Measurements from ENCODE around the gene SHQ1. TPM values are rescaled to one million over a fixed set of nuclear protein-coding genes. Genes with fewer than 3 reads are reported as not detected.

SHQ1 gene
- polyA plus RNA-seq, 4 donors = 20.9 to 26.0 (median 23.8) TPM

GRCh38 chr3:72855001-72855400 lies 6.8 kb upstream of the SHQ1 start:
- DNase-seq (ENCODE audit: low read depth in 4 of 4, low spot score in 3 of 4) = no peak

DNA sequence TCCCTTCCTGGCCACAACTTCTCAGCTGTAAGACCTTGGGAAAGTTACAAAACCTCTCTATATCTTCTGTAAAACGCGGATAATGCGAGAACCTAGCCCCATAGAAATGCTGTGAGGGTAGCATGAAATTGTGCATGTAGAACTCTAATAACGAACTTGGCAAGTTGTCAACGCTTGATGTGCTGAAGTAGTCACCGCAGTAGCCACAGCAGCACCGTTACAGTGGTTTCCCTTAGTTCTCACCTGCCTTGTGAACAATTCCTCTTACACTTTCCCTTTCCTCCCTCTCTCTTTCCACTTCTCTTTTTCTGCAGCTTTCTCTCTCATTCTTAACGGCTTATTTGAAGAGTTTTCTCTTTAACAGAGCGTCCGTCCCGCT lies 447 bp upstream of the SHQ1 start:
- DNase-seq (ENCODE audit: low read depth in 4 of 4, low spot score in 3 of 4) = no peak

DNA sequence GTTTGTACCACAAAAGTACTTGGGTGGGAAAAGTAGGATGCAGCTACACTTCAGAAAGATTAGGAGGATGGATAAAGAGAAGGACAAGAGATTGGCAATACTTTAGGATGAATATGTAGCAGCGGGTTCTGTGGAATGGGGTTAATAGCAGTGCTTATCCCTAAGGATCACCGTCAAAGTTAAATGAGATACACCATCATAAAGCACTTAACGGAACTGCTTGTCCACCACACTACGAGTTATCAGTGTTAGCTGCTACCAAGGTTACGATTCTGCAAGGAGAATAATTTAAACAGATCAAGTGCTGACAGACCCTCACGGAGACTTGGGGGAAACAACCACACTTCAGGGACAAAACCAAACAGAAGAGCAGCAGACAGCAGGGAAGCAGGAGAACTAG lies 963 bp downstream of the SHQ1 start:
- DNase-seq (ENCODE audit: low read depth in 4 of 4, low spot score in 3 of 4) = no peak

DNA sequence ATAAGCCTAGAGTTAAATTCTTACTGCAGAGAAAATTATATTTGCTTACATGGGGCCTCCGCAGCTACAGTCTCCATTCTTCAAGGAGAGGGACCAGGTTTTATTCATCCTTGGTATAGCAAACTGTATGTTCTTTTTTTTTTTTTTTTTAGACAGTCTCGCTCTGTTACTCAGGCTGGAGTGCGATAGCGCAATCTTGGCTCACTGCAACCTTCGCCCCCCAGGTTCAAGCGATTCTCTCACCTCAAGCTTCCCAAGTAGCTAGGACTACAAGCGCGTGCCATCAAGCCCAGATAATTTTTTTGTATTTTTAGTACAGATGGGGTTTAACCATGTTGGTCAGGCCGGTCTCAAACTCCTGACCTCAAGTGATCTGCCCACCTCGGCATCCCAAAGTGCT lies 2.1 kb downstream of the SHQ1 start:
- DNase-seq (ENCODE audit: low read depth in 4 of 4, low spot score in 3 of 4) = no peak

- no peak for DNase-seq (ENCODE audit: low read depth in 4 of 4, low spot score in 3 of 4)
Observed at GRCh38 chr3:72844436-72844993, 3.7 kb downstream of the SHQ1 start.

GRCh38 chr3:72839057-72839456 lies 9.2 kb downstream of the SHQ1 start:
- no peak for DNase-seq (ENCODE audit: low read depth in 4 of 4, low spot score in 3 of 4)

DNA sequence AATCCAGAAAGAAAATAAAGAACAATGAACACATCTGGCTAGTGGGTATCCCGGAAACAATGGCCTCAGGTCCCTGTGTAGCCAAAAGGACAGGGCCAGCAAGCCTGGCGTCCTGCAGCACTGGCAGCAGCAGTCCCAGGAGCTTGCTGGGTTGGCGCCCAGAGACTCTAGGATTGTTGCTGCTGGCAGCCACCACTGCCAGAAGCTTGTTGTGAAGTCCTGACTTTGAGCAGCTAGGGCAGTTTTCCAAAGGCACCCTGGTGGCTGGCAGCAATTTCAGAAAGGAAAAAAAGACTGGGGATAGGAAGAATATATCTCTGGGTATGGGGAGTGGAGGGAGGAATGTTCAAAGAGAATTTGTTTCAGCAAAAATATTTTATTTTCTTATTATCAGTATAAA lies 11.3 kb downstream of the SHQ1 start:
- DNase-seq (ENCODE audit: low read depth in 4 of 4, low spot score in 3 of 4) = no peak

- no peak for DNase-seq (ENCODE audit: low read depth in 4 of 4, low spot score in 3 of 4)
Observed at GRCh38 chr3:72836416-72836815, 11.8 kb downstream of the SHQ1 start.

DNA sequence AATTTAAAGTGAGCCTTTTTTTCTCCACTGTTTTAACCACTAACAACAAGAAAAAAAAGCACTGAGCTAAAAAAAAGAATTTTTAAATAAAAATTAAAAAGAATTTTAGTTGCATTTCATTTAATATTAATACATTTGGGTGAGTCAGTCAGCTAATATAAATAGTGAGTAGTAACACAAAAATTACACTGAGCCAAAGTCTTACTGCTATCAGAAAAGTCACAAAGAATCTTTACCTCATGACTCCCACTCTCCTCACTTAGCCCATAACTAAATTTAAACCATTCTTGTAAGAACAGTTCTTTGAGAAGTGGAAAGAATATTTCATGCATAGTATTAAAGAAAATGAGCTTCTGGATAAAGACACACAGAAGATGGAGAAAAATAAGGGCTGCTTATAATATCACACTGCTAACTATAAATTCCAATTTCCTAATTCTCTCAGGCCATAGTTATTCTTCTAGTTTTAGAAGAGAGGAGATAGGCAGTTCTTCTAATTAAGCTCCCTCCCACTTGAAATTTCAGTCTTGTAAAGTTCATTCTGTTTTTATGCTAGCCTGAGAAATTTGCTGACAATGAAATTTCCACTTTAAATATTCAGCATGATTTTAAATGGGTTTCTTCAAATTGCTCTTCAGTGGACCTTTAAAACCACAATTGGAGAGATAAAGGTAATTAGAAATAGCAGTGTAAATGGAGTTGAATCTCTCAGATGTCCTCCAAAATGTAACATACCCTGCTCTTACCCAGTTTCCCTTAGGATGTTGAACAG lies 17.6 kb downstream of the SHQ1 start:
- DNase-seq (ENCODE audit: low read depth in 4 of 4, low spot score in 3 of 4) = no peak

DNA sequence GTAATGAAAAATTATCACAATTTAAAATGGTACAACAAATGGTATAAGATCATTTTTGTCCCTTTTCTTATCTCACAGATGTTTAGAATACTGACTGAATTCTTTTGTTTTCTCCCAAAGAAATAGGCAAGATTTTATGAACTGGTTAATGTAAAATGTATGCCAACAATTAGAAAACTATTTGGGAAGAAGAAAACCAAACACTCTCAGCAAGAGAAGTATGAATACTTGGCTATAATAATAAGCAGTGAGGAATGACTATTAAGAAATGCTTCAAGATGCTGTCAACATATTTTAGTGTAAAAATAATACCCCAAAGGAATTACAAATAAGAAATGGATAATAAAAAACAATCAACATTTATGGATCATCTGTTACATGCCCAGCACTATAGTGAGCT lies 18.5 kb downstream of the SHQ1 start:
- no peak for DNase-seq (ENCODE audit: low read depth in 4 of 4, low spot score in 3 of 4)

- no peak for DNase-seq (ENCODE audit: low read depth in 4 of 4, low spot score in 3 of 4)
Observed at GRCh38 chr3:72821161-72821781, 27.0 kb downstream of the SHQ1 start.

- DNase-seq (ENCODE audit: low read depth in 4 of 4, low spot score in 3 of 4) = peak in 3 of 4 donors; percentile 43 to 63 (median 52)
Observed at GRCh38 chr3:72820415-72820814, 27.8 kb downstream of the SHQ1 start.

DNA sequence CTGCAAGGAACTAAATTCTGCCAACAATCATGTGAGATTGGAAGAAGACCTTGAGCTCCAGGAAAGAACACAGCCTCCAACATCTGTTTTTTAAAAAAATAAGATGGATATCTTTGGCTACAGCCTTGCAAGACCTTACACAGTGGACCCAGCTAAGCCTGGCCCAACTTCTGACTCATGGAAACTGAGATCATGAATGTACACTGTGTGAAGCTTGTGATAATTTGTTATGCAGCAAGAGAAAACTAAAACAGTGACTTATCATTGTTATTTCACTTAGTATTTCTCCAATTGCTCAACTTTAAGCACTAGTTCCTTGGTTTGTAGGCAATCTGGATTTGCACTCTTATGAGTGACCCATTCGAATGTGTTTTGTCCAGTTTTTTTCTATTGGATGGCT lies 29.3 kb downstream of the SHQ1 start:
- no peak for DNase-seq (ENCODE audit: low read depth in 4 of 4, low spot score in 3 of 4)

DNA sequence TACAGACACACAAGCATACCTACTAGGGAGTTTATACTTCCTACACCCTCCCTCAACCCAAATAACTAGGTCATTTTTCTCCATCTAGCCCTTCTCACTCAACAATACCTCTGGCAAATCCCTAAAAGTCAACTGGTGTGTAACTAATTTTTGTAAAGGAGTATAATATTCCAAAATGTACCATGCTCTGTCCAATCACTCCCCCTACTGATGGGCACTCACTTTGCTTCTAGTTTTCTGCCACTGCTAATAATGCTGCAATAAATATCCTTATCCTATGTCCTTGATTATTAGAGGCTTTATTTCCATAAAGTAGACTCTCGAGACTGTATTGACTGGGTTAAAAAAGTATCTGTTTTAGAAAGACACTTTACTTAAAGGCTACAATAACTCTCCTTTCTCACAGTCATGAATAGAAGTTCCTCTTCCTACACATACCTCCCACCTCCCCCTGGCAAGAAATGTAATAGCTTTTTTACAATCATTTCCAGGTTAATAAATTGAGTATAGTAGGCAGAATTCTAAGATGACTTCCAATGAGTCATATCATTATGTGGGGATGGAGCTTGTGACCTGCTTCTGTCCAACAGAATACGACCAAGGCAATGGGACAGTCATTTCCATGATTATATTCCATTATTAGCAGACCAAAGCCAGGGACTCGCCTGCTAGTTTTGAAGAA lies 30.0 kb downstream of the SHQ1 start:
- DNase-seq (ENCODE audit: low read depth in 4 of 4, low spot score in 3 of 4) = no peak

GRCh38 chr3:72816862-72817355 lies 31.3 kb downstream of the SHQ1 start:
- no peak for DNase-seq (ENCODE audit: low read depth in 4 of 4, low spot score in 3 of 4)

DNA sequence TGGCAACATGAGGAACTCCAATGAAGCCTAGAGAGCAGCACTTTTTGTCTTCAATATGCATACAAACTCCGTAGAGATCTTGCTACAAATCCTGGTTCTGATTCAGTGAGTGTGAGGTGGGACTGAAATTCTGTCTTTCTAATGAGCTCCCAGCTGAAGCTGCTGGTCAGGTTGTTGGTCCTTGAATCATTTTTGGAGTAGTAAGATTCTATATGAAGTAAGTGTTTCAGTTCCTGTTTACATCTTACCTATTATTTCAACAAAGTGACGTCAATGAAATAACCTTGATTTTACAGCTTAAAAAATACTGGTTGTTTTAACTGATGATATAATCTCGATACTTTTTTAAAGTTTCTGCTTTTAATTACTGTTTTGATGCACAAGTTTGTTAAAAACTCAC lies 33.9 kb downstream of the SHQ1 start:
- no peak for DNase-seq (ENCODE audit: low read depth in 4 of 4, low spot score in 3 of 4)

DNA sequence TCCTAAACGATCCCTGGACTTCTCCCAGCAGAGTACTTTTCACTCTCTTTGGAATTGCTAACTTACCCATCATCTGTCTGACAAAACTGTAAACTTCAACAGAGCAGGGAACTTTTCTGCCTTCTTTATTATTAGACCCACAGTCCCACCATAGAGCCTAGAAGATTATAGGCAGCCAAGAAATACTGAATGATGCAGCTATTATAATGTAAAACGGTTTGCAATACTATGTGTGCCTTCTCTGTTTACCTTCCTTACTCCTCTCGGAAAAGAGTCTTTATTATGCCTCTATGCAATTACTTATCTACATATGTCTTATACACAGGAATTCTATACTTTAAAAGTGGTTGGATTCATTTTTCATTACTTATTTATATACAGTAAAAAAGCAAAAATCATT lies 36.0 kb downstream of the SHQ1 start:
- no peak for DNase-seq (ENCODE audit: low read depth in 4 of 4, low spot score in 3 of 4)

DNA sequence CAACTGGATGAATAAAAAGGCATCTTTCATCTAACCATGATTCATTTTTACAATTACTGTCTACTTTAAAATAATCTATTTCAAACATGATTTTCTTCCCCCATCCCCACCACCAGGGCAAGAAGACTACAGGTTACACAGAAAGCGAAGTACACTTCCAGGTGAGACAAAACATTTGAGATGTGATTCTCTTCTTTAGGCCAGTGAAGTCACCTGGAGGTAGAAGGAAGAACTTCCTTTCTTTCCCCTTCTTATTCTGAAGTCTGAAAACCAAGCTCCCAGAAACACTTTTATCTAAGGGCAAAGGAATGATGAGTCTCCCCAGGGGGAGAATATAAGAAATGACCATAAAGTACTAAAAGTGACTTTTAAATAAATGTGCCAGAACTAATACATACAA lies 36.7 kb downstream of the SHQ1 start:
- DNase-seq (ENCODE audit: low read depth in 4 of 4, low spot score in 3 of 4) = no peak

GRCh38 chr3:72810659-72811434 lies 37.4 kb downstream of the SHQ1 start:
- DNase-seq (ENCODE audit: low read depth in 4 of 4, low spot score in 3 of 4) = no peak

- no peak for DNase-seq (ENCODE audit: low read depth in 4 of 4, low spot score in 3 of 4)
Observed at GRCh38 chr3:72810063-72810462, 38.2 kb downstream of the SHQ1 start.

DNA sequence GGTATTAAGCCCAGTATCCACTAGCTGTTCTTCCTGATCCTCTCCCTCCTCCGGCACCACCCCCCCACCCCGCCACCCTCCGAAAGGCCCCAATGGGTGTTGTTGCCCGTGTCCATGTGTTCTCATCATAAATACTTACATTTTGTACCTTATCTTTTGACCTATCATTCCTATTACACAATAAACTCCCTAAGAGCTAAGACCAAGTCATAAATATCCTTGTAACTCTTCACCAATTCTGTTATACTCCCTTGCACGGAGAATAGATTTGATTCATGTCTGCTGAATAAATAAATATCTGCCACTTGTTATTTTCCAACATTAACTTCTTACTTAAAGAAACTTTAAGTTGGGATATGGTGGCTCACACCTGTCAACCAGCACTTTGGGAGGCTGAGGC lies 43.9 kb downstream of the SHQ1 start:
- DNase-seq (ENCODE audit: low read depth in 4 of 4, low spot score in 3 of 4) = no peak
